SHP77 (cell line): Measurements from ENCODE around the gene CDRT4.

Source experiments
- DNase-seq, 2 experiments: peaks; one replicate each; lab custom pipeline; 2025; lab: John Stamatoyannopoulos, UW

CDRT4 gene

GRCh38 chr17:15492791-15493692 is 25.6 kb upstream of the CDRT4 start:
- no peak for DNase-seq

GRCh38 chr17:15492186-15492585 is 24.8 kb upstream of the CDRT4 start:
- no peak for DNase-seq

- DNase-seq = no peak
Observed at GRCh38 chr17:15490634-15491261, 23.3 kb upstream of the CDRT4 start.

GRCh38 chr17:15488557-15488956 is 21.1 kb upstream of the CDRT4 start:
- no peak for DNase-seq

- DNase-seq = no peak
Observed at GRCh38 chr17:15485045-15485444, 17.6 kb upstream of the CDRT4 start.

GRCh38 chr17:15483431-15483830 is 16.0 kb upstream of the CDRT4 start:
- DNase-seq = no peak

- no peak for DNase-seq
Observed at GRCh38 chr17:15482476-15482875, 15.1 kb upstream of the CDRT4 start.

- DNase-seq = no peak
Observed at GRCh38 chr17:15481481-15481880, 14.1 kb upstream of the CDRT4 start.

- DNase-seq = no peak
Observed at GRCh38 chr17:15480204-15480603, 12.8 kb upstream of the CDRT4 start.

GRCh38 chr17:15479703-15480102 is 12.3 kb upstream of the CDRT4 start:
- no peak for DNase-seq

- DNase-seq = no peak
Observed at GRCh38 chr17:15478845-15479244, 11.4 kb upstream of the CDRT4 start.

- DNase-seq = no peak
Observed at GRCh38 chr17:15475631-15476354, 8.4 kb upstream of the CDRT4 start.

GRCh38 chr17:15472891-15473290 is 5.5 kb upstream of the CDRT4 start:
- DNase-seq = no peak

GRCh38 chr17:15470536-15470935 is 3.1 kb upstream of the CDRT4 start:
- DNase-seq = no peak

GRCh38 chr17:15469260-15469659 is 1.8 kb upstream of the CDRT4 start:
- DNase-seq = peak; percentile 85 to 93

GRCh38 chr17:15468126-15468525 is 705 bp upstream of the CDRT4 start:
- DNase-seq = no peak

- no peak for DNase-seq
Observed at GRCh38 chr17:15466131-15466530, 1.3 kb downstream of the CDRT4 start.

- DNase-seq = no peak
Observed at GRCh38 chr17:15465045-15465701, 2.2 kb downstream of the CDRT4 start.

- no peak for DNase-seq
Observed at GRCh38 chr17:15464231-15464985, 3.0 kb downstream of the CDRT4 start.

- no peak for DNase-seq
Observed at GRCh38 chr17:15462976-15463772, 4.2 kb downstream of the CDRT4 start.

- DNase-seq = no peak
Observed at GRCh38 chr17:15457723-15458094, 9.7 kb downstream of the CDRT4 start.
